ENCODE measurements around the gene P4HB. TPM values are rescaled to one million over a fixed set of nuclear protein-coding genes. Genes with fewer than 3 reads are reported as not detected.

P4HB gene
- total RNA-seq, 2 experiments from 2014 or later = 319 to 347 TPM

GRCh38 chr17:81821603-81822311 is 38.6 kb downstream of the P4HB start:
- H3K36me3 Mint-ChIP-seq = peaks cover 1% of the 10 kb centered on the region
- peaks cover 3% of the 10 kb centered on the region for H3K27me3 Mint-ChIP-seq
- POLR2A ChIA-PET = interaction anchor here (1.0 kb wide), 1 partner anchor 12 kb away, joined by 4 read pairs; the partner anchor contains the start of gene MCRIP1
- H3K4me3 Mint-ChIP-seq = no peak overlapping the region
- H3K9me3 Mint-ChIP-seq = no peaks in the 10 kb centered on the region
- DNase-seq (no peak), ATAC-seq (ENCODE audit: low read depth) (peak; percentile 36)
- no peak overlapping the region for H3K27ac Mint-ChIP-seq
- H3K4me1 Mint-ChIP-seq = peaks cover 4% of the 10 kb centered on the region

- POLR2A ChIA-PET = no interaction called here
- Mint-ChIP-seq H3K4me1 (peaks cover 4% of the 10 kb centered on the region), H3K36me3 (peaks cover under 1% of the 10 kb centered on the region), H3K4me3 (no peak overlapping the region), H3K27me3 (peaks cover 3% of the 10 kb centered on the region), H3K9me3 (no peaks in the 10 kb centered on the region), H3K27ac (no peak overlapping the region)
- no peak for ATAC-seq (ENCODE audit: low read depth)
- no peak for DNase-seq
Measured at GRCh38 chr17:81821147-81821546, 39.2 kb downstream of the P4HB start.

GRCh38 chr17:81819708-81820107 is 40.6 kb downstream of the P4HB start:
- ATAC-seq (ENCODE audit: low read depth) (no peak), DNase-seq (no peak)
- POLR2A ChIA-PET = interaction anchor here (0.9 kb wide), 1 partner anchor 8 kb away, joined by 3 read pairs; no protein-coding TSS in a partner anchor
- Mint-ChIP-seq H3K27me3 (peaks cover 3% of the 10 kb centered on the region), H3K36me3 (no peaks in the 10 kb centered on the region), H3K9me3 (no peaks in the 10 kb centered on the region), H3K27ac (no peak overlapping the region), H3K4me3 (no peak overlapping the region), H3K4me1 (peaks cover 4% of the 10 kb centered on the region)

GRCh38 chr17:81817758-81818147 is 42.6 kb downstream of the P4HB start:
- POLR2A ChIA-PET = interaction anchor here (1.5 kb wide), 1 partner anchor 15 kb away, joined by 6 read pairs; the partner anchor contains the start of gene MCRIP1
- Mint-ChIP-seq H3K9me3 (no peaks in the 10 kb centered on the region), H3K27ac (no peak overlapping the region), H3K4me3 (no peak overlapping the region), H3K27me3 (peaks cover 3% of the 10 kb centered on the region), H3K4me1 (peaks cover 4% of the 10 kb centered on the region), H3K36me3 (no peaks in the 10 kb centered on the region)
- no peak for ATAC-seq (ENCODE audit: low read depth)
- DNase-seq = no peak

- ATAC-seq (ENCODE audit: low read depth) = no peak
- DNase-seq = no peak
- H3K27me3 Mint-ChIP-seq = peaks cover 3% of the 10 kb centered on the region
- H3K4me1 Mint-ChIP-seq = no peaks in the 10 kb centered on the region
- POLR2A ChIA-PET = no interaction called here
- H3K27ac Mint-ChIP-seq = no peak overlapping the region
- H3K4me3 Mint-ChIP-seq = no peak overlapping the region
- no peaks in the 10 kb centered on the region for H3K36me3 Mint-ChIP-seq
- H3K9me3 Mint-ChIP-seq = no peaks in the 10 kb centered on the region
Measured at GRCh38 chr17:81815646-81815986, 44.7 kb downstream of the P4HB start.

GRCh38 chr17:81814748-81815645 is 45.3 kb downstream of the P4HB start:
- Mint-ChIP-seq H3K27ac (no peak overlapping the region), H3K4me1 (no peaks in the 10 kb centered on the region), H3K4me3 (no peak overlapping the region), H3K9me3 (no peaks in the 10 kb centered on the region), H3K36me3 (no peaks in the 10 kb centered on the region), H3K27me3 (peaks cover 3% of the 10 kb centered on the region)
- ATAC-seq (ENCODE audit: low read depth) (no peak), DNase-seq (no peak)
- POLR2A ChIA-PET = no interaction called here

GRCh38 chr17:81813861-81814683 is 46.3 kb downstream of the P4HB start:
- POLR2A ChIA-PET = no interaction called here
- ATAC-seq (ENCODE audit: low read depth) (no peak), DNase-seq (no peak)
- Mint-ChIP-seq H3K36me3 (no peaks in the 10 kb centered on the region), H3K4me1 (no peaks in the 10 kb centered on the region), H3K27ac (no peak overlapping the region), H3K27me3 (peaks cover 8% of the 10 kb centered on the region), H3K4me3 (no peak overlapping the region), H3K9me3 (no peaks in the 10 kb centered on the region)

GRCh38 chr17:81813371-81813684 is 47.0 kb downstream of the P4HB start:
- ATAC-seq (ENCODE audit: low read depth) = no peak
- no peaks in the 10 kb centered on the region for H3K4me1 Mint-ChIP-seq
- no peak overlapping the region for H3K4me3 Mint-ChIP-seq

GRCh38 chr17:81812571-81813370 is 47.6 kb downstream of the P4HB start:
- Mint-ChIP-seq H3K4me3 (no peak overlapping the region), H3K27ac (no peak overlapping the region), H3K4me1 (no peaks in the 10 kb centered on the region), H3K9me3 (no peaks in the 10 kb centered on the region), H3K36me3 (no peaks in the 10 kb centered on the region), H3K27me3 (peaks cover 10% of the 10 kb centered on the region)
- POLR2A ChIA-PET = no interaction called here
- DNase-seq (no peak), ATAC-seq (ENCODE audit: low read depth) (no peak)

More at GRCh38 chr17:81813371-81813684, 47.0 kb downstream of the P4HB start:
- DNase-seq = no peak
- POLR2A ChIA-PET = no interaction called here
- H3K9me3 Mint-ChIP-seq = no peaks in the 10 kb centered on the region
- peaks cover 11% of the 10 kb centered on the region for H3K27me3 Mint-ChIP-seq
- no peaks in the 10 kb centered on the region for H3K36me3 Mint-ChIP-seq
- H3K27ac Mint-ChIP-seq = no peak overlapping the region

GRCh38 chr17:81811705-81812570 is 48.4 kb downstream of the P4HB start:
- Mint-ChIP-seq H3K27ac (no peak overlapping the region), H3K27me3 (peaks cover 11% of the 10 kb centered on the region), H3K36me3 (no peaks in the 10 kb centered on the region), H3K4me1 (no peaks in the 10 kb centered on the region), H3K9me3 (no peaks in the 10 kb centered on the region), H3K4me3 (no peak overlapping the region)
- POLR2A ChIA-PET = no interaction called here
- DNase-seq (no peak), ATAC-seq (ENCODE audit: low read depth) (no peak)

GRCh38 chr17:81810892-81811704 is 49.2 kb downstream of the P4HB start:
- H3K36me3 Mint-ChIP-seq = no peaks in the 10 kb centered on the region
- H3K4me1 Mint-ChIP-seq = no peaks in the 10 kb centered on the region
- DNase-seq = no peak
- ATAC-seq (ENCODE audit: low read depth) = no peak
- H3K27me3 Mint-ChIP-seq = peaks cover 13% of the 10 kb centered on the region
- no peaks in the 10 kb centered on the region for H3K9me3 Mint-ChIP-seq
- no peak overlapping the region for H3K4me3 Mint-ChIP-seq
- H3K27ac Mint-ChIP-seq = no peak overlapping the region
- POLR2A ChIA-PET = no interaction called here

All from activated naive CD8-positive, alpha-beta T cell treated with anti-CD3 and anti-CD28 coated beads, Interleukin-2, amount 10 ng/mL, durations not matched to agents 7 days and 5 days (primary cell).